ENCODE data around the gene PARD3B.

DNA sequence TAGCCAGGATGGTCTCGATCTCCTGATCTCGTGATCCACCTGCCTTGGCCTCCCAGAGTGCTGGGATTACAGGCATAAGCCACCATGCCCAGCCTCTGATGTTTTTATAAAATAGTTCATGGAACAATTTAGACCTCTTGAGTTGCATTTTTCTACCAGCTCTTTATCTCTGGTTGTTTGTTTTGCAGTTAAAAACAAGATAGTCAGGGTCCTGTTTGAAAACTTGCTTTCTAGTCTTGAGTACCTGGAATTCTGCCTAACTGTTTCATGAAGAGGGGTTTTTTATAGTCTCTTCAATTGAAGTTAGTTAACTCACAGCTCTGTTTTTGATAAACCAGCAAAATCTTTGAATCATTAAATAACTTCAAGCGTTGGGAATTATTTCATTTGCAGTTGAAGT lies 244.8 kb downstream of the PARD3B start:
- TF ChIP-seq POLR2A (IDR thresholded peaks at IDR 0.05), result no peak
- no peak for TF ChIP-seq POLR2AphosphoS5 (IDR thresholded peaks at IDR 0.05)
- TF ChIP-seq, protein P1, sequence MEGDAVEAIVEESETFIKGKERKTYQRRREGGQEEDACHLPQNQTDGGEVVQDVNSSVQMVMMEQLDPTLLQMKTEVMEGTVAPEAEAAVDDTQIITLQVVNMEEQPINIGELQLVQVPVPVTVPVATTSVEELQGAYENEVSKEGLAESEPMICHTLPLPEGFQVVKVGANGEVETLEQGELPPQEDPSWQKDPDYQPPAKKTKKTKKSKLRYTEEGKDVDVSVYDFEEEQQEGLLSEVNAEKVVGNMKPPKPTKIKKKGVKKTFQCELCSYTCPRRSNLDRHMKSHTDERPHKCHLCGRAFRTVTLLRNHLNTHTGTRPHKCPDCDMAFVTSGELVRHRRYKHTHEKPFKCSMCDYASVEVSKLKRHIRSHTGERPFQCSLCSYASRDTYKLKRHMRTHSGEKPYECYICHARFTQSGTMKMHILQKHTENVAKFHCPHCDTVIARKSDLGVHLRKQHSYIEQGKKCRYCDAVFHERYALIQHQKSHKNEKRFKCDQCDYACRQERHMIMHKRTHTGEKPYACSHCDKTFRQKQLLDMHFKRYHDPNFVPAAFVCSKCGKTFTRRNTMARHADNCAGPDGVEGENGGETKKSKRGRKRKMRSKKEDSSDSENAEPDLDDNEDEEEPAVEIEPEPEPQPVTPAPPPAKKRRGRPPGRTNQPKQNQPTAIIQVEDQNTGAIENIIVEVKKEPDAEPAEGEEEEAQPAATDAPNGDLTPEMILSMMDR (IDR thresholded peaks at IDR 0.05), result no peak

Measured in sigmoid colon (tissue), 4 donors.